Mesenchymal stem cell (in vitro differentiated cells and primary cell): ENCODE data around the gene CMTM7.
"Not testable (repeated sequence)": the region's sequence is repeated elsewhere in the genome, so short reads cannot be mapped to it uniquely, and the experiment has no call there.

Experiments used
- DNase-seq: peaks from one replicate; pipeline ENCODE4 v3.0.0-alpha.2; 2013
- H2AFZ ChIP-seq: one replicate; pipeline ENCODE4 v1.6.1; 2013; ENCODE audit warnings: low read depth, mild to moderate bottlenecking, control low read depth, inconsistent platforms, low read length, moderate library complexity
- H2AK5ac ChIP-seq: 2 replicates; pipeline ENCODE4 v1.6.1; 2013; ENCODE audit warnings: low read length, moderate library complexity, mild to moderate bottlenecking, inconsistent platforms; ENCODE audit not compliant: severe bottlenecking
- H2BK120ac ChIP-seq: one replicate; pipeline ENCODE4 v1.6.1; 2013; ENCODE audit warnings: low read depth, mild to moderate bottlenecking, inconsistent platforms, low read length, moderate library complexity
- H2BK12ac ChIP-seq, 2 experiments: one replicate each; pipeline ENCODE4 v1.6.1; 2013; ENCODE audit warnings: inconsistent platforms in 2 of 2, low read length in 2 of 2, mild to moderate bottlenecking in 2 of 2, moderate library complexity in 2 of 2, control low read depth in 1 of 2
- H2BK15ac ChIP-seq: one replicate; pipeline ENCODE4 v1.6.1; 2013; ENCODE audit warnings: mild to moderate bottlenecking, low read depth, inconsistent platforms; ENCODE audit not compliant: poor library complexity, severe bottlenecking
- H2BK5ac ChIP-seq: 2 replicates; pipeline ENCODE4 v1.6.1; 2013; ENCODE audit warnings: low read depth, mild to moderate bottlenecking, low read length, control low read depth, inconsistent platforms; ENCODE audit not compliant: poor library complexity, severe bottlenecking
- H3K14ac ChIP-seq, 2 experiments: one replicate each; pipeline ENCODE4 v1.6.1; 2013; ENCODE audit warnings: inconsistent platforms in 2 of 2, low read length in 2 of 2, control low read depth in 1 of 2, mild to moderate bottlenecking in 1 of 2, moderate library complexity in 1 of 2
- H3K18ac ChIP-seq, 2 experiments: one replicate each; pipeline ENCODE4 v1.6.1; 2013; ENCODE audit warnings: inconsistent platforms in 2 of 2, low read length in 2 of 2, control low read depth in 1 of 2, low read depth in 1 of 2, mild to moderate bottlenecking in 1 of 2
- H3K23ac ChIP-seq, 2 experiments: one replicate each; pipeline ENCODE4 v1.6.1; 2013; ENCODE audit warnings: inconsistent platforms in 2 of 2, low read length in 2 of 2, mild to moderate bottlenecking in 2 of 2, moderate library complexity in 2 of 2, control low read depth in 1 of 2
- H3K27ac ChIP-seq: 2 replicates; pipeline ENCODE4 v1.5.1; 2013; ENCODE audit warnings: mild to moderate bottlenecking, moderate library complexity, low read length, control low read depth, inconsistent platforms; ENCODE audit not compliant: poor library complexity, severe bottlenecking
- H3K27me3 ChIP-seq, 2 experiments: 2 replicates each; pipeline versions ENCODE4 v1.6.1 to v1.7.0; 2013; ENCODE audit warnings: low read length in 2 of 2, mild to moderate bottlenecking in 2 of 2, moderate library complexity in 2 of 2, control low read depth in 1 of 2, inconsistent platforms in 1 of 2; ENCODE audit not compliant: control insufficient read depth in 1 of 2, insufficient read depth in 1 of 2
- H3K36me3 ChIP-seq, 2 experiments: 2 replicates each; pipeline versions ENCODE4 v1.6.1 to v1.7.0; 2013; ENCODE audit warnings: low read length in 2 of 2, control low read depth in 1 of 2, inconsistent platforms in 1 of 2, low read depth in 1 of 2, mild to moderate bottlenecking in 1 of 2; ENCODE audit not compliant: insufficient read depth in 2 of 2, control insufficient read depth in 1 of 2
- H3K4ac ChIP-seq, 2 experiments: one replicate each; pipeline ENCODE4 v1.6.1; 2013; ENCODE audit warnings: inconsistent platforms in 2 of 2, low read length in 2 of 2, mild to moderate bottlenecking in 2 of 2, moderate library complexity in 2 of 2, control low read depth in 1 of 2, low read depth in 1 of 2
- H3K4me1 ChIP-seq: 2 replicates; pipeline ENCODE4 v1.6.1; 2013; ENCODE audit warnings: low read depth, low read length, control low read depth; ENCODE audit not compliant: control insufficient read depth, insufficient read depth
- H3K4me2 ChIP-seq: 2 replicates; pipeline ENCODE4 v1.6.1; 2013; ENCODE audit warnings: low read length, mild to moderate bottlenecking, inconsistent platforms; ENCODE audit not compliant: poor library complexity, severe bottlenecking
- H3K4me3 ChIP-seq, 2 experiments: 2 replicates each; pipeline versions ENCODE4 v1.5.1 to v1.7.0; 2013; ENCODE audit warnings: low read length in 2 of 2, mild to moderate bottlenecking in 2 of 2, control low read depth in 1 of 2, low read depth in 1 of 2; ENCODE audit not compliant: insufficient read depth in 1 of 2
- H3K79me1 ChIP-seq: replicated peaks from 2 replicates; pipeline ENCODE4 v1.6.1; 2013; ENCODE audit warnings: mild to moderate bottlenecking, control low read depth, low read length, inconsistent platforms; ENCODE audit not compliant: poor library complexity, severe bottlenecking
- H3K9ac ChIP-seq: 2 replicates; pipeline ENCODE4 v1.7.0; 2013; ENCODE audit warnings: mild to moderate bottlenecking, low read length, moderate library complexity
- H3K9me3 ChIP-seq: 2 replicates; pipeline ENCODE4 v1.7.0; 2013; ENCODE audit warnings: mild to moderate bottlenecking, low read length; ENCODE audit not compliant: control insufficient read depth
- H4K8ac ChIP-seq: one replicate; pipeline ENCODE4 v1.6.1; 2013; ENCODE audit warnings: inconsistent platforms, mild to moderate bottlenecking, low read length, moderate library complexity
- H4K91ac ChIP-seq: one replicate; pipeline ENCODE4 v1.6.1; 2013; ENCODE audit warnings: mild to moderate bottlenecking, low read length, inconsistent platforms
- WGBS: methylation state at CpG from one replicate; pipeline ENCODE4 v1.1.7; 2013; ENCODE audit warnings: mixed read lengths; 5-methylcytosine and 5-hydroxymethylcytosine counted together

The CMTM7 gene

GRCh38 chr3:32383136-32383711 lies 8.4 kb upstream of the CMTM7 start:
- no peak for DNase-seq
- H2BK12ac ChIP-seq: no peak overlapping the region
- H3K79me1 ChIP-seq: peaks cover 1% of the 10 kb centered on the region
- H2BK5ac ChIP-seq: no peak overlapping the region
- H2AK5ac ChIP-seq: no peak overlapping the region
- no peak overlapping the region for H3K4ac ChIP-seq
- WGBS: 85% methylated on average over 2 of the region's 2 CpGs
- no peak overlapping the region for H3K27ac ChIP-seq
- no peak overlapping the region for H3K14ac ChIP-seq
- H3K18ac ChIP-seq: no peak overlapping the region
- no peaks in the 10 kb centered on the region for H3K9me3 ChIP-seq
- no peaks in the 10 kb centered on the region for H3K36me3 ChIP-seq
- peaks cover 0 to 14% of the 10 kb centered on the region in 2 experiments for H3K27me3 ChIP-seq
- no peak overlapping the region for H4K91ac ChIP-seq
- no peak overlapping the region for H2BK120ac ChIP-seq
- no peak overlapping the region for H3K4me2 ChIP-seq
- H2BK15ac ChIP-seq: no peak overlapping the region
- no peak overlapping the region for H3K23ac ChIP-seq
- no peak overlapping the region for H3K4me3 ChIP-seq
- H2AFZ ChIP-seq: no peak overlapping the region
- H3K9ac ChIP-seq: no peak overlapping the region
- peaks cover 1% of the 10 kb centered on the region for H3K4me1 ChIP-seq
- no peak overlapping the region for H4K8ac ChIP-seq

- Histone ChIP-seq H3K4me3 (no peak overlapping the region), H2AK5ac (no peak overlapping the region), H2BK15ac (no peak overlapping the region), H2BK120ac (no peak overlapping the region), H3K79me1 (peaks cover 1% of the 10 kb centered on the region), H4K8ac (no peak overlapping the region), H3K36me3 (no peaks in the 10 kb centered on the region), H2BK5ac (no peak overlapping the region), H3K27ac (no peak overlapping the region), H3K4ac (no peak overlapping the region), H3K23ac (no peak overlapping the region), H3K4me1 (peaks cover 1% of the 10 kb centered on the region), H4K91ac (no peak overlapping the region), H3K9me3 (no peaks in the 10 kb centered on the region), H2BK12ac (no peak overlapping the region), H3K14ac (no peak overlapping the region), H3K27me3 (peaks cover 0 to 14% of the 10 kb centered on the region in 2 experiments), H3K4me2 (no peak overlapping the region), H2AFZ (no peak overlapping the region), H3K9ac (peak overlapping the region; percentile 53), H3K18ac (no peak overlapping the region)
- WGBS: 20% methylated on average over 2 of the region's 5 CpGs
- peak; percentile 67 for DNase-seq
Measured at GRCh38 chr3:32384938-32385337, 6.7 kb upstream of the CMTM7 start.

GRCh38 chr3:32387512-32387911 lies 4.1 kb upstream of the CMTM7 start:
- no peak overlapping the region for H3K9ac ChIP-seq
- H3K4me2 ChIP-seq: no peak overlapping the region
- no peak overlapping the region for H2BK5ac ChIP-seq
- no peak overlapping the region for H3K23ac ChIP-seq
- no peak overlapping the region for H3K27ac ChIP-seq
- no peak for DNase-seq
- H3K4me1 ChIP-seq: peaks cover 3% of the 10 kb centered on the region
- H3K14ac ChIP-seq: no peak overlapping the region
- H2BK120ac ChIP-seq: no peak overlapping the region
- H4K91ac ChIP-seq: no peak overlapping the region
- H3K9me3 ChIP-seq: no peaks in the 10 kb centered on the region
- H3K4me3 ChIP-seq: no peak overlapping the region
- no peak overlapping the region for H2BK15ac ChIP-seq
- H2BK12ac ChIP-seq: no peak overlapping the region
- H2AK5ac ChIP-seq: no peak overlapping the region
- peaks cover 8% of the 10 kb centered on the region for H3K79me1 ChIP-seq
- no peak overlapping the region for H3K18ac ChIP-seq
- 85% methylated on average over 2 of the region's 2 CpGs for WGBS
- H4K8ac ChIP-seq: no peak overlapping the region
- H3K36me3 ChIP-seq: no peaks in the 10 kb centered on the region
- H3K4ac ChIP-seq: no peak overlapping the region
- H3K27me3 ChIP-seq: peaks cover 0 to 6% of the 10 kb centered on the region in 2 experiments
- H2AFZ ChIP-seq: no peak overlapping the region

GRCh38 chr3:32389577-32389976 lies 2.1 kb upstream of the CMTM7 start:
- not testable (repeated sequence) for H2BK120ac ChIP-seq, H3K4me2 ChIP-seq
- WGBS: 71% methylated on average over 2 of the region's 2 CpGs

More at GRCh38 chr3:32389577-32389976, 2.1 kb upstream of the CMTM7 start:
- H3K4ac ChIP-seq, H2BK12ac ChIP-seq, H3K9ac ChIP-seq, H3K4me3 ChIP-seq, H3K18ac ChIP-seq, H4K91ac ChIP-seq, H3K9me3 ChIP-seq, H3K27ac ChIP-seq, H3K36me3 ChIP-seq, H2AK5ac ChIP-seq, H2AFZ ChIP-seq, H3K23ac ChIP-seq, H2BK15ac ChIP-seq, H4K8ac ChIP-seq, H3K14ac ChIP-seq, H2BK5ac ChIP-seq, H3K27me3 ChIP-seq, H3K4me1 ChIP-seq: not testable (repeated sequence)
- peak; percentile 18 for DNase-seq
- H3K79me1 ChIP-seq: peaks cover 16% of the 10 kb centered on the region
